IMR-90 (cell line): Measurements from ENCODE around the gene OPTN. TPM values are rescaled to one million over a fixed set of nuclear protein-coding genes. Genes with fewer than 3 reads are reported as not detected.

Experiments
- ATAC-seq: fragments of 200-7000 bp; cut with Tn5 transposase; 2 replicates; pipeline ENCODE4 v1.9.1; 2020; ENCODE audit warnings: low read depth, mild to moderate bottlenecking, moderate library complexity
- BruUV-seq: library from RNA; stranded (reverse); fragments of 400-500 nt; replicated peaks from 2 replicates; lab custom pipeline; 2021; lab: Mats Ljungman, UMichigan
- CTCF ChIA-PET: fragments of 300-600 bp; formaldehyde crosslinking; extraction: SDS; loops from one replicate; lab custom pipeline; 2021; ENCODE audit warnings: antibody characterized with exemption; lab: Yijun Ruan, JAX
- POLR2A ChIA-PET: fragments of 300-600 bp; sonication (Branson Sonifier 250); formaldehyde crosslinking; loops from one replicate; lab custom pipeline; 2022; ENCODE audit warnings: antibody characterized with exemption; ENCODE audit not compliant: unreplicated experiment; lab: Charles Lee
- DNase-seq: peaks from one replicate; pipeline ENCODE4 v3.0.0; 2013
- H2AFZ ChIP-seq: replicated peaks from 2 replicates; pipeline ENCODE3; 2013; ENCODE audit warnings: low read length, mild to moderate bottlenecking; ENCODE audit not compliant: poor library complexity
- H2AK5ac ChIP-seq: 2 replicates; pipeline ENCODE4 v1.6.1; 2013; ENCODE audit warnings: low read depth, low read length, inconsistent platforms
- H2AK9ac ChIP-seq: replicated peaks from 2 replicates; pipeline ENCODE3; 2013; ENCODE audit warnings: mild to moderate bottlenecking, low read depth, low read length, moderate library complexity; ENCODE audit not compliant: poor library complexity
- H2BK120ac ChIP-seq: 2 replicates; pipeline ENCODE4 v1.6.1; 2013; ENCODE audit warnings: low read depth, low read length, inconsistent platforms
- H2BK15ac ChIP-seq: 3 replicates; pipeline ENCODE4 v1.6.1; 2013; ENCODE audit warnings: low read depth, low read length, inconsistent platforms
- H2BK20ac ChIP-seq: 2 replicates; pipeline ENCODE4 v1.6.1; 2013; ENCODE audit warnings: low read depth, mild to moderate bottlenecking, inconsistent platforms, low read length, moderate library complexity
- H2BK5ac ChIP-seq: 2 replicates; pipeline ENCODE4 v1.6.1; 2013; ENCODE audit warnings: mild to moderate bottlenecking, low read depth, low read length, inconsistent platforms; ENCODE audit not compliant: poor library complexity, severe bottlenecking
- H3K14ac ChIP-seq: replicated peaks from 2 replicates; pipeline ENCODE4 v1.6.1; 2013; ENCODE audit warnings: low read depth, low read length, inconsistent platforms
- H3K18ac ChIP-seq: 2 replicates; pipeline ENCODE4 v1.6.1; 2013; ENCODE audit warnings: low read depth, low read length, control low read depth
- H3K23ac ChIP-seq: 2 replicates; pipeline ENCODE4 v1.6.1; 2013; ENCODE audit warnings: low read depth, low read length, inconsistent platforms
- H3K27ac ChIP-seq: 2 replicates; pipeline ENCODE4 v1.5.1; 2013; ENCODE audit warnings: mild to moderate bottlenecking, control low read depth, low read length; ENCODE audit not compliant: insufficient read depth
- H3K27me3 ChIP-seq: 2 replicates; pipeline ENCODE4 v1.6.1; 2013; ENCODE audit warnings: low read length; ENCODE audit not compliant: control insufficient read depth, insufficient read depth
- H3K36me3 ChIP-seq: 2 replicates; pipeline ENCODE4 v1.6.1; 2013; ENCODE audit warnings: low read length, mixed read lengths; ENCODE audit not compliant: control insufficient read depth, insufficient read depth
- H3K4ac ChIP-seq: 2 replicates; pipeline ENCODE4 v1.6.1; 2013; ENCODE audit warnings: low read depth, low read length, inconsistent platforms
- H3K4me1 ChIP-seq: 2 replicates; pipeline ENCODE4 v1.6.1; 2013; ENCODE audit warnings: low read length, mixed read lengths; ENCODE audit not compliant: control insufficient read depth, insufficient read depth
- H3K4me2 ChIP-seq: 2 replicates; pipeline ENCODE4 v1.6.1; 2013; ENCODE audit warnings: low read depth, mild to moderate bottlenecking, control low read depth, low read length, moderate library complexity
- H3K4me3 ChIP-seq: 2 replicates; pipeline ENCODE4 v1.5.1; 2013; ENCODE audit warnings: low read depth, mild to moderate bottlenecking, control low read depth, low read length, moderate library complexity; ENCODE audit not compliant: insufficient read depth
- H3K56ac ChIP-seq: 2 replicates; pipeline ENCODE4 v1.6.1; 2013; ENCODE audit warnings: low read length, inconsistent platforms; ENCODE audit not compliant: insufficient read depth; ENCODE audit errors: extremely low read depth
- H3K79me1 ChIP-seq, 2 experiments: 2 replicates each; pipeline ENCODE4 v1.6.1; 2013; ENCODE audit warnings: low read length in 2 of 2, inconsistent platforms in 1 of 2, low read depth in 1 of 2
- H3K9ac ChIP-seq: 2 replicates; pipeline ENCODE4 v1.6.1; 2013; ENCODE audit warnings: low read depth, low read length, control low read depth
- H3K9me1 ChIP-seq: 2 replicates; pipeline ENCODE4 v1.6.1; 2013; ENCODE audit warnings: low read length, inconsistent platforms; ENCODE audit not compliant: insufficient read depth
- H3K9me3 ChIP-seq: 2 replicates; pipeline ENCODE4 v1.6.1; 2013; ENCODE audit warnings: low read length; ENCODE audit not compliant: control insufficient read depth, insufficient read depth
- H4K20me1 ChIP-seq: 2 replicates; pipeline ENCODE4 v1.6.1; 2013; ENCODE audit warnings: low read length, inconsistent platforms; ENCODE audit not compliant: insufficient read depth
- H4K5ac ChIP-seq: 2 replicates; pipeline ENCODE4 v1.6.1; 2013; ENCODE audit warnings: mild to moderate bottlenecking, low read depth, low read length, control low read depth
- H4K8ac ChIP-seq, 2 experiments: 2 replicates each; pipeline ENCODE4 v1.6.1; 2013; ENCODE audit warnings: low read depth in 2 of 2, low read length in 2 of 2, control low read depth in 1 of 2, inconsistent platforms in 1 of 2
- H4K91ac ChIP-seq: 2 replicates; pipeline ENCODE4 v1.6.1; 2013; ENCODE audit warnings: low read depth, low read length, inconsistent platforms; ENCODE audit not compliant: insufficient read depth
- MAFK ChIP-seq: IDR thresholded peaks from 2 replicates; pipeline ENCODE4 v1.6.1; 2012; ENCODE audit warnings: low read depth, low read length, improper control_type of control experiment
- RAD21 ChIP-seq: IDR thresholded peaks from 2 replicates; pipeline ENCODE4 v1.6.1; 2012; ENCODE audit warnings: low read length, improper control_type of control experiment
- WGBS, 2 experiments: methylation state at CpG; one replicate each; pipeline versions ENCODE4 v1.1.5 to v1.1.7; 2013; ENCODE audit warnings: missing lambda C conversion rate in 2 of 2; ENCODE audit not compliant: insufficient read length in 1 of 2; ENCODE audit errors: extremely low coverage in 2 of 2; 5-methylcytosine and 5-hydroxymethylcytosine counted together
- dilution Hi-C: fragments of 300-500 bp; cut with HindIII; formaldehyde crosslinking; loops from one replicate; pipeline ENCODE4 v1.14.3; 2018; ENCODE audit warnings: low sequenced_read_pairs; ENCODE audit not compliant: unreplicated experiment
- in situ Hi-C: fragments of 300-500 bp; cut with MboI; formaldehyde crosslinking; loops from 3 replicates; pipeline ENCODE4 v1.14.3; 2019; ENCODE audit warnings: low sequenced_read_pairs, inconsistent platforms, mixed read lengths
- intact Hi-C: fragments of 100-400 bp; cut with micrococcal nuclease; formaldehyde crosslinking; loops from 2 replicates; pipeline ENCODE4 v1.10.0; 2022
- polyA plus RNA-seq, 3 experiments: library from polyadenylated mRNA; depleted of rRNA; stranded (reverse); fragments of >200 nt; gene quantifications; 2 replicates each; pipeline ENCODE4 v1.2.3, GENCODE V29; 2012; ENCODE audit warnings: low replicate concordance in 1 of 3
- total RNA-seq: library from RNA; depleted of rRNA; stranded (reverse); fragments of >200 nt; gene quantifications from 2 replicates; pipeline ENCODE4 v1.2.3, GENCODE V29; 2012

Gene OPTN
- total and polyA plus RNA-seq, 2 of the 4 experiments (the other 2 are of a cell fraction), result 34.8 to 41.4 TPM

- Histone ChIP-seq H4K20me1 (peaks cover 22% of the 10 kb centered on the region; the same call in 1 of the 2 replicates), H2BK15ac (no peak overlapping the region), H4K5ac (no peak overlapping the region), H2AFZ (no peak overlapping the region), H4K91ac (no peak overlapping the region), H2BK20ac (no peak overlapping the region), H3K9me1 (peaks cover 18% of the 10 kb centered on the region), H3K4me2 (no peak overlapping the region), H3K36me3 (peaks cover 24% of the 10 kb centered on the region), H2BK5ac (no peak overlapping the region), H3K23ac (no peak overlapping the region), H3K9ac (no peak overlapping the region), H2AK5ac (no peak overlapping the region), H3K9me3 (no peaks in the 10 kb centered on the region), H2BK120ac (no peak overlapping the region), H3K27me3 (no peaks in the 10 kb centered on the region), H3K4me3 (no peak overlapping the region), H3K4me1 (peaks cover 9% of the 10 kb centered on the region), H3K4ac (no peak overlapping the region), H3K27ac (no peak overlapping the region), H4K8ac (no peak overlapping the region), H3K18ac (no peak overlapping the region), H3K56ac (no peak overlapping the region), H3K14ac (no peak overlapping the region), H3K79me1 (peaks cover 34 to 77% of the 10 kb centered on the region in 2 experiments), H2AK9ac (no peak overlapping the region)
- no TSS peak for BruUV-seq
- TF ChIP-seq RAD21, result no peak
- TF ChIP-seq MAFK, result no peak
- intact Hi-C loops, result no loop called here
- dilution Hi-C loops, result no loop called here
- WGBS, 2 experiments, result no CpG with 5 or more reads among the region's 5 CpGs
- in situ Hi-C loops, result no loop called here
- ATAC-seq (no peak), DNase-seq (no peak)
- POLR2A ChIA-PET, result no interaction called here
- CTCF ChIA-PET, result interaction anchor here (0.8 kb wide), 1 partner anchor 20 kb away, joined by 3 read pairs; no protein-coding TSS in a partner anchor
Measured at GRCh38 chr10:13106387-13107045, 6.6 kb downstream of the OPTN start.
